H9 (cell line): ENCODE data around the gene SLC25A20. TPM values are rescaled to one million over a fixed set of nuclear protein-coding genes. Genes with fewer than 3 reads are reported as not detected.

Experiments
- DNase-seq: peaks from one replicate; pipeline ENCODE4 v3.0.0-alpha.2; 2017
- H2AFZ ChIP-seq: one replicate; pipeline ENCODE4 v1.6.1; 2013; ENCODE audit warnings: mild to moderate bottlenecking, low read length, control low read depth, moderate library complexity
- H2AK5ac ChIP-seq: 2 replicates; pipeline ENCODE4 v1.6.1; 2013; ENCODE audit warnings: low read length, control low read depth, mixed read lengths; ENCODE audit not compliant: insufficient read length
- H2BK120ac ChIP-seq: one replicate; pipeline ENCODE4 v1.6.1; 2013; ENCODE audit warnings: low read depth, mild to moderate bottlenecking, low read length, control low read depth, inconsistent platforms; ENCODE audit not compliant: poor library complexity, severe bottlenecking
- H2BK12ac ChIP-seq: 2 replicates; pipeline ENCODE4 v1.6.1; 2013; ENCODE audit warnings: low read length, control low read depth, mixed read lengths, low read depth; ENCODE audit not compliant: insufficient read length
- H2BK15ac ChIP-seq: 2 replicates; pipeline ENCODE4 v1.6.1; 2013; ENCODE audit warnings: low read depth, low read length, control low read depth
- H2BK20ac ChIP-seq: one replicate; pipeline ENCODE4 v1.6.1; 2013; ENCODE audit warnings: low read depth, mild to moderate bottlenecking, low read length, control low read depth, inconsistent platforms; ENCODE audit not compliant: poor library complexity, severe bottlenecking
- H2BK5ac ChIP-seq: 2 replicates; pipeline ENCODE4 v1.6.1; 2013; ENCODE audit warnings: low read length, control low read depth, mixed read lengths; ENCODE audit not compliant: insufficient read length
- H3K14ac ChIP-seq: 2 replicates; pipeline ENCODE4 v1.6.1; 2013; ENCODE audit warnings: low read length, control low read depth; ENCODE audit not compliant: insufficient read depth
- H3K18ac ChIP-seq: 2 replicates; pipeline ENCODE4 v1.6.1; 2013; ENCODE audit warnings: low read depth, mild to moderate bottlenecking, mixed read lengths, low read length, control low read depth; ENCODE audit not compliant: insufficient read length
- H3K23ac ChIP-seq: 2 replicates; pipeline ENCODE4 v1.6.1; 2013; ENCODE audit warnings: low read length, control low read depth, mixed read lengths, low read depth; ENCODE audit not compliant: insufficient read length
- H3K23me2 ChIP-seq: 2 replicates; pipeline ENCODE4 v1.6.1; 2013; ENCODE audit warnings: low read depth, mild to moderate bottlenecking, mixed read lengths, low read length, control low read depth; ENCODE audit not compliant: insufficient read length, poor library complexity, severe bottlenecking
- H3K27ac ChIP-seq: 2 replicates; pipeline ENCODE4 v1.5.1; 2013; ENCODE audit warnings: low read length, control low read depth, mixed read lengths, low read depth; ENCODE audit not compliant: insufficient read length
- H3K27me3 ChIP-seq: 2 replicates; pipeline ENCODE4 v1.6.1; 2013; ENCODE audit warnings: low read length, control low read depth, inconsistent platforms; ENCODE audit not compliant: insufficient read depth
- H3K4ac ChIP-seq: 2 replicates; pipeline ENCODE4 v1.6.1; 2013; ENCODE audit warnings: low read depth, mild to moderate bottlenecking, control low read depth, inconsistent platforms, low read length, moderate library complexity
- H3K4me1 ChIP-seq: 2 replicates; pipeline ENCODE4 v1.6.1; 2013; ENCODE audit warnings: low read length, control low read depth, inconsistent platforms; ENCODE audit not compliant: insufficient read depth
- H3K4me2 ChIP-seq: 2 replicates; pipeline ENCODE4 v1.6.1; 2013; ENCODE audit warnings: low read length, control low read depth, mixed read lengths; ENCODE audit not compliant: insufficient read length, insufficient read depth
- H3K56ac ChIP-seq: 2 replicates; pipeline ENCODE4 v1.6.1; 2013; ENCODE audit warnings: low read depth, mild to moderate bottlenecking, mixed read lengths, low read length, control low read depth; ENCODE audit not compliant: insufficient read length
- H3K79me1 ChIP-seq: 2 replicates; pipeline ENCODE4 v1.6.1; 2013; ENCODE audit warnings: low read depth, mild to moderate bottlenecking, moderate library complexity, low read length, control low read depth, inconsistent platforms; ENCODE audit not compliant: insufficient read depth, poor library complexity, severe bottlenecking
- H3K79me2 ChIP-seq: 2 replicates; pipeline ENCODE4 v1.6.1; 2013; ENCODE audit warnings: low read length, control low read depth, inconsistent platforms; ENCODE audit not compliant: insufficient read depth
- H3K9ac ChIP-seq: 2 replicates; pipeline ENCODE4 v1.6.1; 2013; ENCODE audit warnings: low read length, control low read depth, mixed read lengths; ENCODE audit not compliant: insufficient read length; ENCODE audit errors: extremely low read depth
- H3K9me3 ChIP-seq: one replicate; pipeline ENCODE4 v1.6.1; 2013; ENCODE audit warnings: low read depth, low read length, inconsistent platforms; ENCODE audit not compliant: control insufficient read depth
- H3T11ph ChIP-seq: one replicate; pipeline ENCODE4 v1.6.1; 2013; ENCODE audit warnings: mild to moderate bottlenecking, low read length, control low read depth, inconsistent platforms
- H4K20me1 ChIP-seq: one replicate; pipeline ENCODE4 v1.6.1; 2013; ENCODE audit not compliant: control insufficient read depth, insufficient read length, insufficient read depth
- H4K5ac ChIP-seq: 2 replicates; pipeline ENCODE4 v1.6.1; 2013; ENCODE audit warnings: low read depth, mild to moderate bottlenecking, mixed read lengths, low read length, control low read depth; ENCODE audit not compliant: insufficient read length
- H4K8ac ChIP-seq: replicated peaks from 2 replicates; pipeline ENCODE4 v1.6.1; 2013; ENCODE audit warnings: low read length, control low read depth, mixed read lengths, low read depth; ENCODE audit not compliant: insufficient read length
- H4K91ac ChIP-seq: 2 replicates; pipeline ENCODE4 v1.6.1; 2013; ENCODE audit warnings: low read depth, mild to moderate bottlenecking, moderate library complexity, mixed read lengths, low read length, control low read depth; ENCODE audit not compliant: insufficient read length
- H3K27ac Mint-ChIP-seq, 3 experiments: 2 replicates in 2 of 3; 3 replicates in 1 of 3; pipeline ENCODE4 v1.8.0; 2020 to 2021; ENCODE audit warnings: mixed read lengths in 3 of 3, mild to moderate bottlenecking in 1 of 3, moderate library complexity in 1 of 3
- H3K27me3 Mint-ChIP-seq: 2 replicates; pipeline ENCODE4 v1.8.0; 2021; ENCODE audit warnings: low read depth, mild to moderate bottlenecking, moderate library complexity, mixed read lengths
- H3K36me3 Mint-ChIP-seq, 3 experiments: 2 replicates in 2 of 3; 3 replicates in 1 of 3; pipeline ENCODE4 v1.8.0; 2020 to 2021; ENCODE audit warnings: low read depth in 3 of 3, mixed read lengths in 3 of 3; ENCODE audit not compliant: insufficient read depth in 1 of 3
- H3K4me1 Mint-ChIP-seq, 2 experiments: 2 replicates each; pipeline ENCODE4 v1.8.0; 2020; ENCODE audit warnings: mixed read lengths in 2 of 2
- H3K4me3 Mint-ChIP-seq, 2 experiments: 2 replicates in 1 of 2; 3 replicates in 1 of 2; pipeline ENCODE4 v1.8.0; 2020 to 2021; ENCODE audit warnings: mild to moderate bottlenecking in 2 of 2, mixed read lengths in 2 of 2, moderate library complexity in 1 of 2
- H3K9me3 Mint-ChIP-seq, 2 experiments: 2 replicates in 1 of 2; 3 replicates in 1 of 2; pipeline ENCODE4 v1.8.0; 2020; ENCODE audit warnings: mild to moderate bottlenecking in 2 of 2, mixed read lengths in 2 of 2, moderate library complexity in 1 of 2
- CTCF ChIP-seq: fragments of 200-600 bp; sonication (generic); conservative IDR thresholded peaks from 3 replicates; pipeline ENCODE4 v1.8.0; 2021; ENCODE audit warnings: antibody characterized with exemption, mild to moderate bottlenecking
- total RNA-seq: library from RNA; stranded (reverse); gene quantifications from 2 replicates; pipeline ENCODE4 v1.2.1, GENCODE V29; 2021

SLC25A20 gene
- total RNA-seq, 1 experiment from 2014 or later = 7.4 TPM

DNA sequence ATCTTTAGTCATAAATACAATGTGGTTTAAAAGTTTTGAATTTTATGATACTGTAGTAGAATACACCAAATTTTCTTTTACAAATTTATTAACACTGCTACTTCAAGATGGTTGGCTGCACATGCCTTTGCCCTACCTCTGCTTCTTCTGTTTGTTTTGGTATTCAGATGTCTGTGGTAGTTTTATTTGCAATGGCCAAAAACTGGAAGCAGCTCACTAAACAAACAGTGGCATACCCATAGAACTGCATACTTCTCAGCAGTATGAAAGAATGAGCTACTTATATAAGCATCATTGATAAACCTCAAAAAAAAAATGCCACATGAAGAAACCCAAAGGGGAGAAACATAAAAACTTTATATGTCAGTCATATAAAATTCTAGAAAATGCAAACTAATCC, 39.5 kb upstream of the SLC25A20 start:
- Histone ChIP-seq H3K27ac (no peak overlapping the region), H2AFZ (no peak overlapping the region), H4K5ac (no peak overlapping the region), H3K18ac (no peak overlapping the region), H3K56ac (no peak overlapping the region), H3K27me3 (no peaks in the 10 kb centered on the region), H3K23me2 (no peaks in the 10 kb centered on the region), H2BK12ac (no peak overlapping the region), H3K79me1 (peaks cover 8% of the 10 kb centered on the region), H2BK120ac (no peak overlapping the region), H4K20me1 (no peaks in the 10 kb centered on the region), H3K14ac (no peak overlapping the region), H2BK5ac (no peak overlapping the region), H2BK15ac (no peak overlapping the region), H2BK20ac (no peak overlapping the region), H3K4me2 (no peak overlapping the region), H3K79me2 (peaks cover 9% of the 10 kb centered on the region; the same call in 1 of the 2 replicates), H4K8ac (no peak overlapping the region), H3K4me1 (no peaks in the 10 kb centered on the region), H3K23ac (no peak overlapping the region), H3T11ph (no peak overlapping the region), H4K91ac (no peak overlapping the region), H3K9ac (no peak overlapping the region), H3K4ac (no peak overlapping the region), H3K9me3 (no peaks in the 10 kb centered on the region), H2AK5ac (no peak overlapping the region)
- TF ChIP-seq CTCF = no peak
- Mint-ChIP-seq H3K36me3 (peaks cover 23 to 50% (median 42%) of the 10 kb centered on the region in 3 experiments; a peak in 6 of 7 replicates), H3K4me3 (no peak overlapping the region), H3K27ac (no peak overlapping the region), H3K4me1 (no peaks in the 10 kb centered on the region), H3K27me3 (no peaks in the 10 kb centered on the region), H3K9me3 (no peaks in the 10 kb centered on the region; a peak in 1 of 5 replicates)
- no peak for DNase-seq
